GM12873 (cell line): Measurements from ENCODE around the gene NME8.
A peak's percentile ranks its signal among the peaks of the same experiment; 100 is the strongest.

Source experiments
- CTCF ChIP-seq: IDR thresholded peaks from 2 replicates; pipeline ENCODE4 v1.5.1; 2012; ENCODE audit warnings: low read depth, mild to moderate bottlenecking, moderate library complexity, low read length, control low read depth; ENCODE audit not compliant: insufficient read depth; ENCODE audit errors: missing control alignments

Gene NME8

GRCh38 chr7:37833107-37833817, 15.1 kb upstream of the NME8 start:
- TF ChIP-seq CTCF: peak; percentile 58

- TF ChIP-seq CTCF: no peak
Observed at GRCh38 chr7:37833818-37834146, 14.6 kb upstream of the NME8 start.

GRCh38 chr7:37853468-37853867, 5.1 kb downstream of the NME8 start:
- TF ChIP-seq CTCF: peak; percentile 55

DNA sequence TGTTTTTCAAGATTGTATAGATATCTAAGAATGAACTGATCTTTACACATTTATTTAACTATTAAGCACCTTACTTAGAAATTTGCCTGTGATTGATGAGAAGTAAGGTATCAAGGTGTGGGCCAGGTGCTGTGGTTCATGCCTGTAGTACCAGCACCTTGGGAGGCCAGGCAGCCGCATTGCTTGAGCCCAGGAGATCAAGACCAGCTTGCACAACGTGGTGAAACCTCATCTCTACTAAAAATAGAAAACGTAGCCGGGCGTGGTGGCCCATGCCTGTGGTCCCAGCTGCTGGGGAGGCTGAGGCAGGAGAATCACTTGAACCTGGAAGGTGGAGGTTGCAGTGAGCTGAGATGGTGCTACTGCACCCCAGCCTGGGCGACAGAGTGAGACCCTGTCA, 33.7 kb downstream of the NME8 start:
- no peak for TF ChIP-seq CTCF

DNA sequence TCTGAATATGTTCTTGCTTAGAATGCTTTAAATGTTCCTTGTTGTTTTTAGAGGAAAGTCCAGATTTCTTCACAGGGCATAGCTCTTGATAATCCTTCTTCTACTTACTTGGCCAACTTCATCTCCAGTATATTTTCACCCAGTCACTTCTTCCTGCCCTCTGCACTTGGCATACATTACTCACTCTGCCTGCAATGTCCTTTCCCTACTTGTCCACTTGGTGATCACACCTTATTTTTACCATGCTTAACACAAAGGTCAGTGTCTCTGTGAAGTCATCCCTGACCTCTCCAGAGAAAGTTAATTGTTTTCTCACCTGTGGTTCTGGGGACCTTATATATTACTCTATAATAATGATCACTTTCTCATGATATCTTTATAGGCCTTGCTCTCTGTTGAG, 45.0 kb downstream of the NME8 start:
- TF ChIP-seq CTCF: no peak

DNA sequence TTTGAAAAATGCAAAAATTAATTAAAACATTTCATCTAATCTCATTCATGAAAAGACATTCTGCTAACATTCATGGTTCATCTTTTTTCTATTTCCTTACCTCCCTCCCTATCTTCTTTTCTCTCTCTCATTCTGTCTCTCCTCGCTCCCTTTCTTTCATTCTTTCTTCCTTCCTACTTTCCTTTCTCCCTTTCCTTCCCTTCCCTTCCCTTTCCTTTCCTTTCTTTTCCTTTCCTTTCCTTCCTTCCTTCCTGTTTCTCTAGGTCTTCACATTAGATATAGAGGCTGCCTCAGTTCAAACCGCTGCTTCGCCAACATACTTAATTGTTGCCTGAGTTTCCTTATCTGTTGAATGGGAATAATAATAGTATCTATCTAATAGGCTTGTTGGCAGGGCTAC, 46.3 kb downstream of the NME8 start:
- no peak for TF ChIP-seq CTCF

- TF ChIP-seq CTCF: no peak
Observed at GRCh38 chr7:37899712-37900247, 51.4 kb downstream of the NME8 start.
